BE2C (cell line): ENCODE data around the gene BET1.

Experiments used
- DNase-seq: peaks from one replicate; pipeline ENCODE4 v3.0.0-alpha.2; 2020
- H3K27me3 ChIP-seq: fragments of 250-450 bp; sonication (Bioruptor Pico); 2 replicates; pipeline ENCODE4 v1.5.1; 2020; ENCODE audit warnings: mild to moderate bottlenecking
- H3K36me3 ChIP-seq: fragments of 250-450 bp; sonication (Bioruptor Pico); 2 replicates; pipeline ENCODE4 v1.5.1; 2020; ENCODE audit warnings: mild to moderate bottlenecking
- H3K4me1 ChIP-seq: fragments of 250-450 bp; sonication (Bioruptor Pico); 2 replicates; pipeline ENCODE4 v1.5.1; 2020
- H3K4me3 ChIP-seq: 2 replicates; pipeline ENCODE4 v1.5.1; 2011; ENCODE audit warnings: low read depth, low read length
- H3K9me3 ChIP-seq: fragments of 250-450 bp; sonication (Bioruptor Pico); 2 replicates; pipeline ENCODE4 v1.5.1; 2020
- CTCF ChIP-seq: IDR thresholded peaks from 2 replicates; pipeline ENCODE4 v1.5.1; 2012; ENCODE audit warnings: mild to moderate bottlenecking, low read depth, low read length

The BET1 gene

GRCh38 chr7:94041529-94041928 is 37.4 kb upstream of the BET1 start:
- no peaks in the 10 kb centered on the region for H3K36me3 ChIP-seq
- peaks cover 4% of the 10 kb centered on the region for H3K27me3 ChIP-seq
- no peaks in the 10 kb centered on the region for H3K9me3 ChIP-seq
- TF ChIP-seq CTCF: no peak
- H3K4me3 ChIP-seq: no peak overlapping the region
- DNase-seq: no peak
- H3K4me1 ChIP-seq: no peaks in the 10 kb centered on the region

GRCh38 chr7:94040254-94040653 is 36.1 kb upstream of the BET1 start:
- H3K4me1 ChIP-seq: no peaks in the 10 kb centered on the region
- H3K27me3 ChIP-seq: peaks cover 4% of the 10 kb centered on the region
- no peaks in the 10 kb centered on the region for H3K9me3 ChIP-seq
- H3K4me3 ChIP-seq: no peak overlapping the region
- H3K36me3 ChIP-seq: no peaks in the 10 kb centered on the region
- DNase-seq: no peak
- TF ChIP-seq CTCF: no peak

GRCh38 chr7:94039368-94040035 is 35.3 kb upstream of the BET1 start:
- H3K4me1 ChIP-seq: no peaks in the 10 kb centered on the region
- H3K27me3 ChIP-seq: peaks cover 4% of the 10 kb centered on the region
- H3K9me3 ChIP-seq: no peaks in the 10 kb centered on the region
- no peak for DNase-seq
- no peaks in the 10 kb centered on the region for H3K36me3 ChIP-seq
- no peak overlapping the region for H3K4me3 ChIP-seq
- no peak for TF ChIP-seq CTCF

- Histone ChIP-seq H3K36me3 (no peaks in the 10 kb centered on the region), H3K9me3 (no peaks in the 10 kb centered on the region), H3K4me3 (no peak overlapping the region), H3K4me1 (no peaks in the 10 kb centered on the region), H3K27me3 (peaks cover 4% of the 10 kb centered on the region; the same call in 1 of the 2 replicates)
- DNase-seq: no peak
- no peak for TF ChIP-seq CTCF
Measured at GRCh38 chr7:94031865-94032264, 27.7 kb upstream of the BET1 start.

- no peak for TF ChIP-seq CTCF
Measured at GRCh38 chr7:94030634-94031033, 26.5 kb upstream of the BET1 start.

GRCh38 chr7:94029976-94030375 is 25.8 kb upstream of the BET1 start:
- TF ChIP-seq CTCF: no peak
- peaks cover 4% of the 10 kb centered on the region; the same call in 1 of the 2 replicates for H3K27me3 ChIP-seq
- no peaks in the 10 kb centered on the region for H3K4me1 ChIP-seq
- no peak for DNase-seq
- no peak overlapping the region for H3K4me3 ChIP-seq
- no peaks in the 10 kb centered on the region for H3K9me3 ChIP-seq
- no peaks in the 10 kb centered on the region for H3K36me3 ChIP-seq

More at GRCh38 chr7:94030634-94031033, 26.5 kb upstream of the BET1 start:
- DNase-seq: no peak
- no peaks in the 10 kb centered on the region for H3K9me3 ChIP-seq
- no peaks in the 10 kb centered on the region for H3K4me1 ChIP-seq
- H3K4me3 ChIP-seq: no peak overlapping the region
- no peaks in the 10 kb centered on the region for H3K36me3 ChIP-seq
- peaks cover 4% of the 10 kb centered on the region; the same call in 1 of the 2 replicates for H3K27me3 ChIP-seq
